ENCODE data around the gene CDKL2. TPM values are rescaled to one million over a fixed set of nuclear protein-coding genes. Genes with fewer than 3 reads are reported as not detected.
A peak's percentile ranks its signal among the peaks of the same experiment; 100 is the strongest.

CDKL2 gene
- total RNA-seq, 4 donors from 2014 or later: 0.35 TPM; not detected in 3

GRCh38 chr4:75566911-75567310, 63.4 kb downstream of the CDKL2 start:
- Histone ChIP-seq H3K9me3 (no peaks in the 10 kb centered on the region), H3K36me3 (no peaks in the 10 kb centered on the region), H3K27me3 (no peaks in the 10 kb centered on the region), H3K4me3 (no peak overlapping the region), H3K27ac (no peak overlapping the region), H3K4me1 (no peaks in the 10 kb centered on the region)
- no peak for DNase-seq
- TF ChIP-seq POLR2A (IDR thresholded peaks at IDR 0.05) (no peak), CTCF (IDR thresholded peaks at IDR 0.05) (no peak)

- H3K27ac ChIP-seq: no peak overlapping the region
- no peaks in the 10 kb centered on the region for H3K36me3 ChIP-seq
- no peak overlapping the region for H3K4me3 ChIP-seq
- no peak for DNase-seq
- no peaks in the 10 kb centered on the region for H3K27me3 ChIP-seq
- H3K4me1 ChIP-seq: no peaks in the 10 kb centered on the region
- H3K9me3 ChIP-seq: no peaks in the 10 kb centered on the region
- TF ChIP-seq CTCF (IDR thresholded peaks at IDR 0.05) (no peak), POLR2A (IDR thresholded peaks at IDR 0.05) (no peak)
Measured at GRCh38 chr4:75565481-75565880, 64.8 kb downstream of the CDKL2 start.

- Histone ChIP-seq H3K9me3 (no peaks in the 10 kb centered on the region), H3K4me1 (no peaks in the 10 kb centered on the region), H3K36me3 (no peaks in the 10 kb centered on the region), H3K27me3 (no peaks in the 10 kb centered on the region), H3K4me3 (no peak overlapping the region), H3K27ac (no peak overlapping the region)
- no peak for DNase-seq
- TF ChIP-seq POLR2A (IDR thresholded peaks at IDR 0.05): no peak
- no peak for TF ChIP-seq CTCF (IDR thresholded peaks at IDR 0.05)
Measured at GRCh38 chr4:75564023-75564422, 66.3 kb downstream of the CDKL2 start.

DNA sequence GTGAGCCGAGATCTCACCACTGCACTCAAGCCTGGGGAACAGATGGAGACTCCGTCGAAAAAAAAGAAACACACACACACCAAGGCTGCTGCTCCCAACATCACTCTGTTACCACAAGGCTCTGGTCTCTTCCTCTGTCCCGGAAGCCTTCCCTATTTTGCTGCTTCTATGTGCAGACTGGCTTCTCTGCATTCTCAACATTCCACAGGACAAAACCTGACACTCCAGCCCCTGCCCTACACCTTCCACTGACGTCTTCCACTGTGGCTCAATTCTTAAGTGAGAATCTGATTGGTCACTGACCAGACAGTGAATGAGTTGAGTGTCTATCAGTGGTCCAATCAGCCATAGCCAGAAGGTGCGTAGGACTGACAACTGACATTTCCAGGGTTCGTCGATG, 68.5 kb downstream of the CDKL2 start:
- no peak for TF ChIP-seq CTCF (IDR thresholded peaks at IDR 0.05)
- no peak for TF ChIP-seq POLR2A (IDR thresholded peaks at IDR 0.05)
- H3K27ac ChIP-seq: no peak overlapping the region
- H3K9me3 ChIP-seq: no peaks in the 10 kb centered on the region
- no peak overlapping the region for H3K4me3 ChIP-seq
- no peak for DNase-seq
- H3K36me3 ChIP-seq: no peaks in the 10 kb centered on the region
- no peaks in the 10 kb centered on the region for H3K4me1 ChIP-seq
- no peaks in the 10 kb centered on the region for H3K27me3 ChIP-seq

GRCh38 chr4:75557696-75558095, 72.6 kb downstream of the CDKL2 start:
- Histone ChIP-seq H3K4me1 (no peaks in the 10 kb centered on the region), H3K4me3 (no peak overlapping the region), H3K36me3 (no peaks in the 10 kb centered on the region), H3K9me3 (no peaks in the 10 kb centered on the region), H3K27me3 (no peaks in the 10 kb centered on the region), H3K27ac (no peak overlapping the region)
- peak in 2 of 3 donors; percentile 51 to 54 for DNase-seq
- TF ChIP-seq CTCF (IDR thresholded peaks at IDR 0.05) (no peak), POLR2A (IDR thresholded peaks at IDR 0.05) (no peak)
